HG03460 (cell line): ENCODE measurements around the gene SPATA9.

ENCODE experiments used
- ATAC-seq: cut with Tn5 transposase; IDR thresholded peaks from one replicate; pipeline ENCODE4 v1.9.1; 2021; ENCODE audit not compliant: unreplicated experiment

SPATA9 gene

DNA sequence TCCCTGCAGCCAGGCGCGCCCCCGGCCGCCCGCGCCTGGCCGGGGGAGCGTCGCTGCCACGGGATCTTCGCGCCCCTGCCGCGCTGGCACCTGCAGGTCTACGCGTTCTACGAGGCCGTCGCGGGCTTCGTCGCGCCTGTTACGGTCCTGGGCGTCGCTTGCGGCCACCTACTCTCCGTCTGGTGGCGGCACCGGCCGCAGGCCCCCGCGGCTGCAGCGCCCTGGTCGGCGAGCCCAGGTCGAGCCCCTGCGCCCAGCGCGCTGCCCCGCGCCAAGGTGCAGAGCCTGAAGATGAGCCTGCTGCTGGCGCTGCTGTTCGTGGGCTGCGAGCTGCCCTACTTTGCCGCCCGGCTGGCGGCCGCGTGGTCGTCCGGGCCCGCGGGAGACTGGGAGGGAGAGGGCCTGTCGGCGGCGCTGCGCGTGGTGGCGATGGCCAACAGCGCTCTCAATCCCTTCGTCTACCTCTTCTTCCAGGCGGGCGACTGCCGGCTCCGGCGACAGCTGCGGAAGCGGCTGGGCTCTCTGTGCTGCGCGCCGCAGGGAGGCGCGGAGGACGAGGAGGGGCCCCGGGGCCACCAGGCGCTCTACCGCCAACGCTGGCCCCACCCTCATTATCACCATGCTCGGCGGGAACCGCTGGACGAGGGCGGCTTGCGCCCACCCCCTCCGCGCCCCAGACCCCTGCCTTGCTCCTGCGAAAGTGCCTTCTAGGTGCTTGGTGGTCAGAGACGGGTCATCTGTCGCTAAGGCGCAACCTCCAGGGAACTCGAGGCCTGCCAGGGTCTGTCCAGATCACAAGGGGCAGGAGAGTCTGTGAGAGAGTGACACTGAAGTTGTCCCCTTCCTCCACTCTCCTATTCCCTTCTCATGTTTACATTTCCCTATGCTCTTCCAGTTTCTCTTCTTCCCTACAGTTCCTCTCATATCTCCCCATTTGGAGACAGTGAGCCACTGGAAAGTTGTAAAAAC is 61.6 kb downstream of the SPATA9 start:
- ATAC-seq = peak; percentile 38

DNA sequence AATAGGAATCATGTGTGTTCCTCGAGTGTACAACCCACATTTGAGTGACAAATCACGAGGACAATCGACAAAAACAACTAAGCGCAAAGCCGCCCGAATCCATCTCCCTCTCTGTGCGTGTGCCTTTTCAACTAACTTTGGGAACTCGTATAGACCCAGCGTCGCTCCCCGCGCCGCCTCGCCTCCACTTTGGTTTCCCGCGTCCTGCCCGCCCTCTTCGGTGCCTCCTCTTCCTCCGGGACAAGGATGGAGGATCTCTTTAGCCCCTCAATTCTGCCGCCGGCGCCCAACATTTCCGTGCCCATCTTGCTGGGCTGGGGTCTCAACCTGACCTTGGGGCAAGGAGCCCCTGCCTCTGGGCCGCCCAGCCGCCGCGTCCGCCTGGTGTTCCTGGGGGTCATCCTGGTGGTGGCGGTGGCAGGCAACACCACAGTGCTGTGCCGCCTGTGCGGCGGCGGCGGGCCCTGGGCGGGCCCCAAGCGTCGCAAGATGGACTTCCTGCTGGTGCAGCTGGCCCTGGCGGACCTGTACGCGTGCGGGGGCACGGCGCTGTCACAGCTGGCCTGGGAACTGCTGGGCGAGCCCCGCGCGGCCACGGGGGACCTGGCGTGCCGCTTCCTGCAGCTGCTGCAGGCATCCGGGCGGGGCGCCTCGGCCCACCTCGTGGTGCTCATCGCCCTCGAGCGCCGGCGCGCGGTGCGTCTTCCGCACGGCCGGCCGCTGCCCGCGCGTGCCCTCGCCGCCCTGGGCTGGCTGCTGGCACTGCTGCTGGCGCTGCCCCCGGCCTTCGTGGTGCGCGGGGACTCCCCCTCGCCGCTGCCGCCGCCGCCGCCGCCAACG is 62.5 kb downstream of the SPATA9 start, which contains the start of gene GPR150:
GPR150 (plus strand) TSS at position 58 of the 840 bp plus-strand sequence; CDS start at position 247, 189 bp downstream.
- peak; percentile 64 for ATAC-seq

DNA sequence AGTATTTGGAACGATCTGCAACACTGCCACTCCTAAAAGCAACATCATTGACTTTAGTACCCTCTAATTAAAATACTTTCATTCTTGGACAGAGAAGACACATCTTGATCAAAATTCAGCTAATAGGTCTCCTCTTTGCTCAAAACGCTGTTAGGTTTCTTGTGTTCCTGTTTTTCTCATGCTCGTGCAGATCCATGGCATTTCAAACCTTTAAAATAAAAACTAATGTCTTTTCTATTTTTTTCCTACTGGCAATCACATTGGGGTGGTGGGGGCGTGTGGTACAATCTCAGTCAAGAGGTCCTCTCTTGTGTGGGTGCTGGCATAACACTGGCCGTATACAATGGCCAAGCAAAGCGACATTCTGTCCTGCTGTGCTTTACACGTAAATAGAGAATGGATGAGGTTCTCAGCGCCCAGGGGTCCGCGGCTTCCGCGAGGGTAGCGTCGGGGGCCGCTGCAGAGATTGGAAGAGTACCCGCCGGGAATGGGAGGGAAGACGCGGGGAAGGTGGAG is 63.2 kb downstream of the SPATA9 start:
- no peak for ATAC-seq

DNA sequence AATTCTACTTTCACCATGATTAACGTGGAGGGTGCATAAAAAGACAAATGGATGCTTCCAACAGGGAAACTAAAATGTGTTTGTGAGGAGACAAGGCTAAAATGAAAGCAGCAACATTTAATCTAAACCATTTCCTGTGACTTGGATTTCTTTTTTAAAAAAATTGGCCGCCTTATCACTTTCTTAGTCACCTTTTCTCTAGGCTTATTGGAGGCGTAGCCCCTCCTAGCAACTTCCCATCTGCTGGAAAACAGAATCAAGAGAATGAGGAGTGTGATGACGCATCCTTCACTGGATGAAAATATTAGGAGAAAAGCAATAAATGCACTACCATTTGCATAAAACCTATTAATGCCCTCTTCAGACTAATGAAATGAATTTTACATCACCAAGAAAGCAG is 63.7 kb downstream of the SPATA9 start:
- no peak for ATAC-seq

DNA sequence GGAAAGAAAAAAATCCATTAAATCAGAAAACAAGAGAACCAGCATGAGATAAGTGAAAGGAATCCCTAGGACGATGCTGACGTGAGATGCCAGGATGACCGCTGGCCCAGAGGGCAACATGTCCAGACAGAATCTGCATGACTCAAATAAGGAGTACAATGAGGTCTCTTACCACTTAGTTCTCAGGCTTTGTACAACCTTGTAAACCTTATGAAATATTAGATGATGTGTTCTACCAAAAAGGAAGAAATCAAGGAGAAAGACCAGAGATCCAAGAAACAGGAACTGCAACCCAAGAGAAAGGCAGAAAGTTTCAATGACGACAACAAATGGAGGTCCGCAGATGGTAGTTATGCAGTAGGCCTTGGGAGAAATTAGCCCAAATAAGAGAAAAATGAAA is 65.7 kb downstream of the SPATA9 start:
- no peak for ATAC-seq

DNA sequence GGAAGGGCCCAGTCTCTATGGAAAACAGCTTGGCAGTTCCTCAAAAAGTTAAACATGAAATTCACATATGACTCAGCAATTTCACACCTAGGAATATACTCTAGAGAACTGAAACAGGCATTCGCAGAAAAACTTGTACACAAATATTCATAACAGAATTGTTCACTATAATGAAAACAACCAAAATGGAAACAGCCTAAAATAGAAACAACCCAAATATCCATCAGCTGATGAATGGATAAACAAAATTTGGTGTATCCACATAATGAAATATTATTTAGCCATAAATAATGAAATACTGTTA is 67.7 kb downstream of the SPATA9 start:
- no peak for ATAC-seq

DNA sequence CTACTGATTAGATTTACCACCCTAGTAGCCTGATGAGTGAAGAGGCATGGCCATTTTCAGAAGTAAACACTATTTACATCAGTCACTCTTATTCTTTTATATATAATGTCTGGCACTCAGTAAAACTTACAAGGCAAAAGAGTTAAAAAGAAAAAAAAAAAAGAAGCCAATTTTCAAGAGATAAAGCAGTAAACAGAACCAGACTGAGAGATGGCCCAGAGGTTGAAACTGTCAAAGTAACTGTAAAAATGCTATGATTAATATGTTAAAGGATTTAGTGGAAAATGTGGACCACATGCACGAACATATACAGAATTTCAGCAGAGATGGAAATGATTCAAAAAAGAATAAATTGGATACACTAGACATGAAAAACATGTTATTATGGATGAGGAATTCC is 69.3 kb downstream of the SPATA9 start:
- ATAC-seq = no peak

DNA sequence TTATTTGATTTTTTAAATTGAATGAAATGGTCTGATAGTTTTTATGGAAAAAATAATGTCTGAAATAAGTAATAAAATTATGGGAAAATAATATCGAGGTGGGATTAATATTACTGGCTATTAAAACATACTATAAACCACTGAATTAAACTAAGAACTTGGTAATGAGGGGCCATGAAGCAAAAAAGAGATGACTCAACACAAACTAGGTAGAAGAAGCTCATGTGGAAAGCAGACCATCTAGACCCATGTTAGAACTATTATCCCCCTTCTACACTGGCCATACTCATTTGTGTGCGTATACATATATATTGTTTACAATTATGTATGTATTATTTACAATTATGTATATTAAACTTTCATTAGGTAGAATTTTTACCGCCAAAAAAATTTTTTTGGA is 71.4 kb downstream of the SPATA9 start:
- ATAC-seq = no peak

DNA sequence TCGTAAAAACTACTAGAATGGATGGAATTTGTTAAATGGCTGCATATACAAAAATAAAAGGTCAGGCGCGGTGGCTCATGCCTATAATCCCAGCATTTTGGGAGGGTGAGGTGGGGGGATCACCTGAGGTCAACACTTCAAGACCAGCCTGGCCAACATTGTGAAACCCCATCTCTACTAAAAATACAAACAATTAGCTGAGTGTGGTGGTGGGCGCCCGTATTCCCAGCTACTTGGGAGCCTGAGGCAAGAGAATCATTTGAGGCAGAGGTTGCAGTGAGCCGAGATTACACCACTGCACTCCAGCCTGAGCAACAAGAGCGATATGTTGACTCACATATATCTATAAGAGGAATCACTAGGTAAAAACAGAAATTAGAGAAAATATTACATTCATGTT is 72.2 kb downstream of the SPATA9 start:
- ATAC-seq = no peak

DNA sequence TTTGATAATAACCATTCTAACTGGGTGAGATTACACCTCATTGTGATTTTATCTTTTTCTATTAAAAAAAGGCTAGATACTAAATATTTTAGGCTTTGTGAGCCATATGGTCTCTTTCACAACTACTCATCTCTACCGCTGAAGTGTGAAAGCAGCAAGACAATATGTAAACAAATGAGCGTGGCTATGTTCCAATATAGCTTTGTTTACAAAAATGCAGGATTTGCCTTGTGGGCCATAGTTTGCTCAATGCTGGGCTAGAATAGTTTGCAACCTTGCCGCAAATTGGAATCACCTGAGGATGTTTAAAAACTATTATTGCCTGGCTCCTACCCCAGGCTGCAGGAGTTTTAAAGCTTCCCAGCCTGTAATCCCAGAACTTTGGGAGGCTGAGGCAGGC is 73.1 kb downstream of the SPATA9 start:
- ATAC-seq = no peak
